ENCODE data around the gene PCIF1.
"Not testable (repeated sequence)": the region's sequence is repeated elsewhere in the genome, so short reads cannot be mapped to it uniquely, and the experiment has no call there.

Gene PCIF1

GRCh38 chr20:45995495-45996097 lies 61.1 kb downstream of the PCIF1 start:
- H3K9me3 Mint-ChIP-seq (ENCODE audit: low read depth); H3K36me3 Mint-ChIP-seq; H3K4me3 Mint-ChIP-seq; H3K27me3 Mint-ChIP-seq; H3K27ac Mint-ChIP-seq: not testable (repeated sequence)
- peaks cover 48% of the 10 kb centered on the region for H3K4me1 Mint-ChIP-seq (ENCODE audit: low read depth)

- H3K4me3 Mint-ChIP-seq = no peak overlapping the region
- H3K27ac Mint-ChIP-seq = no peak overlapping the region
- no peaks in the 10 kb centered on the region for H3K27me3 Mint-ChIP-seq
- H3K36me3 Mint-ChIP-seq = no peaks in the 10 kb centered on the region
- H3K9me3 Mint-ChIP-seq (ENCODE audit: low read depth) = no peaks in the 10 kb centered on the region
- H3K4me1 Mint-ChIP-seq (ENCODE audit: low read depth) = peaks cover 61% of the 10 kb centered on the region
These were observed 62.7 kb downstream of the PCIF1 start for GRCh38 chr20:45997187-45997586.

Data from activated naive CD8-positive, alpha-beta T cell (primary cell).